Esophagus muscularis mucosa (tissue), 3 donors: ENCODE measurements around the gene VKORC1.

Experiments
- CTCF ChIP-seq, 3 experiments: fragments of 200-600 bp in 2 of 3; fragments of 450-650 bp in 1 of 3; sonication (generic) in 2 of 3; IDR thresholded peaks; one replicate each; pipeline ENCODE4 v1.5.1; 2017 to 2019; ENCODE audit warnings: antibody characterized with exemption in 3 of 3, mild to moderate bottlenecking in 2 of 3, moderate library complexity in 1 of 3
- POLR2A ChIP-seq: fragments of 450-650 bp; IDR thresholded peaks from one replicate; pipeline ENCODE4 v1.6.1; 2017; ENCODE audit warnings: antibody characterized with exemption, moderate library complexity, mild to moderate bottlenecking, low read depth
- POLR2AphosphoS5 ChIP-seq, 2 donors: sonication (generic); formaldehyde crosslinking; IDR thresholded peaks; one replicate each; pipeline ENCODE4 v1.6.1; 2017; ENCODE audit warnings: antibody characterized with exemption in 2 of 2

GRCh38 chr16:31112711-31113110 lies 18.1 kb upstream of the VKORC1 start:
- TF ChIP-seq CTCF (IDR thresholded peaks at IDR 0.05) (no peak), POLR2AphosphoS5 (IDR thresholded peaks at IDR 0.05) (no peak), POLR2A (no peak)
